Tibial nerve (tissue), 4 donors: ENCODE results near the gene LRRIQ3.
"Not testable (repeated sequence)": the region's sequence is repeated elsewhere in the genome, so short reads cannot be mapped to it uniquely, and the experiment has no call there.

Experiments used
- EP300 ChIP-seq, 2 donors: sonication (generic); formaldehyde crosslinking; IDR thresholded peaks; one replicate each; pipeline ENCODE4 v1.6.1; 2017; ENCODE audit warnings: antibody characterized with exemption in 2 of 2, mild to moderate bottlenecking in 1 of 2
- POLR2A ChIP-seq, 2 donors: fragments of 450-650 bp; IDR thresholded peaks; one replicate each; pipeline ENCODE4 v1.6.1; 2017; ENCODE audit warnings: antibody characterized with exemption in 2 of 2, mild to moderate bottlenecking in 2 of 2, moderate library complexity in 2 of 2
- TF ChIP-seq, protein P1 (sequence below), 5 experiments: fragments of 200-600 bp in 3 of 5; fragments of 450-650 bp in 2 of 5; sonication (generic) in 3 of 5; IDR thresholded peaks; one replicate each; pipeline ENCODE4 v1.5.1; 2016 to 2019; ENCODE audit warnings: antibody characterized with exemption in 5 of 5, mild to moderate bottlenecking in 3 of 5, moderate library complexity in 2 of 5

DNA sequence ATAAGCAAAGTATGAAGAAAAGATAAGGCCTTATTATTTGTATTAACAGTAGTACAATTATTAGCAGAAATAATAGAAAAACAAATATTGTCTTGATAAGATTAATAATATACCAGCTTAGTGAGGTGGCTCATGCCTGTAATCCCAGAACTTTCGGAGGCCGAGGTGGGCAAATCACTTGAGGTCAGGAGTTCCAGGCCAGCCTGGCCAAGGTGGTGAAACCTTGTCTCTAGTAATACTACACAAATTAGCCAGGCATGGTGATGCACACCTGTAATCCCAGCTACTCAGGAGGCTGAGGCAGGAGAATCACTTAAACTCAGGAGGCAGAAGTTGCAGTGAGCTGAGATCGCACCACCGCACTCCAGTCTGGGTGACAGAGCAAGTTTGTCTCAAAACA, 80.6 kb downstream of the LRRIQ3 start:
- TF ChIP-seq, protein P1, sequence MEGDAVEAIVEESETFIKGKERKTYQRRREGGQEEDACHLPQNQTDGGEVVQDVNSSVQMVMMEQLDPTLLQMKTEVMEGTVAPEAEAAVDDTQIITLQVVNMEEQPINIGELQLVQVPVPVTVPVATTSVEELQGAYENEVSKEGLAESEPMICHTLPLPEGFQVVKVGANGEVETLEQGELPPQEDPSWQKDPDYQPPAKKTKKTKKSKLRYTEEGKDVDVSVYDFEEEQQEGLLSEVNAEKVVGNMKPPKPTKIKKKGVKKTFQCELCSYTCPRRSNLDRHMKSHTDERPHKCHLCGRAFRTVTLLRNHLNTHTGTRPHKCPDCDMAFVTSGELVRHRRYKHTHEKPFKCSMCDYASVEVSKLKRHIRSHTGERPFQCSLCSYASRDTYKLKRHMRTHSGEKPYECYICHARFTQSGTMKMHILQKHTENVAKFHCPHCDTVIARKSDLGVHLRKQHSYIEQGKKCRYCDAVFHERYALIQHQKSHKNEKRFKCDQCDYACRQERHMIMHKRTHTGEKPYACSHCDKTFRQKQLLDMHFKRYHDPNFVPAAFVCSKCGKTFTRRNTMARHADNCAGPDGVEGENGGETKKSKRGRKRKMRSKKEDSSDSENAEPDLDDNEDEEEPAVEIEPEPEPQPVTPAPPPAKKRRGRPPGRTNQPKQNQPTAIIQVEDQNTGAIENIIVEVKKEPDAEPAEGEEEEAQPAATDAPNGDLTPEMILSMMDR (IDR thresholded peaks at IDR 0.05), result not testable (repeated sequence)
- not testable (repeated sequence) for TF ChIP-seq POLR2A, EP300 (IDR thresholded peaks at IDR 0.05)
